K562 (cell line): Measurements from ENCODE around the gene SUMF2.

ENCODE experiments used
- ARID1B ChIP-seq: fragments of 450-650 bp; IDR thresholded peaks from 2 replicates; pipeline ENCODE4 v1.6.1; 2016; ENCODE audit warnings: antibody characterized with exemption, mild to moderate bottlenecking, inconsistent platforms
- ATF6 ChIP-seq: sonication (generic); formaldehyde crosslinking; IDR thresholded peaks from 2 replicates; pipeline ENCODE4 v1.4.0; 2020; ENCODE audit warnings: mild to moderate bottlenecking, missing genetic modification reagents
- BRD9 ChIP-seq: fragments of 450-650 bp; IDR thresholded peaks from 2 replicates; pipeline ENCODE4 v1.6.1; 2018; ENCODE audit warnings: low read depth; ENCODE audit not compliant: partially characterized antibody
- CTCF ChIP-seq, 3 experiments: IDR thresholded peaks in 2 of 3; conservative IDR thresholded peaks in 1 of 3; 2 replicates each; pipeline ENCODE4 v1.5.1; 2011 to 2012; ENCODE audit warnings: low read length in 3 of 3, mild to moderate bottlenecking in 3 of 3, control low read depth in 2 of 3, improper control_type of control experiment in 1 of 3, inconsistent platforms in 1 of 3, low read depth in 1 of 3, mixed read lengths in 1 of 3, moderate library complexity in 1 of 3; ENCODE audit not compliant: insufficient read depth in 2 of 3
- HINFP ChIP-seq: fragments of 450-650 bp; conservative IDR thresholded peaks from 2 replicates; pipeline ENCODE4 v1.6.1; 2016; ENCODE audit warnings: missing genetic modification characterization, low read depth, mild to moderate bottlenecking, control low read depth, missing compliant biosample characterization
- KDM5B ChIP-seq: fragments of 200-600 bp; sonication (generic); IDR thresholded peaks from 2 replicates; pipeline ENCODE4 v1.6.1; 2012; ENCODE audit warnings: low read depth, mild to moderate bottlenecking, moderate library complexity, low read length, control low read depth, inconsistent platforms; ENCODE audit not compliant: insufficient replicate concordance
- POLR2AphosphoS2 ChIP-seq: IDR thresholded peaks from 2 replicates; pipeline ENCODE4 v1.6.1; 2012; ENCODE audit warnings: low read length, improper control_type of control experiment
- POLR2G ChIP-seq: fragments of 200-400 bp; formaldehyde crosslinking; IDR thresholded peaks from 2 replicates; pipeline ENCODE4 v1.6.1; 2017; ENCODE audit warnings: low read depth, mild to moderate bottlenecking, antibody characterized with exemption, low read length, moderate library complexity
- RAD21 ChIP-seq, 2 experiments: fragments of 250-450 bp in 1 of 2; fragments of 450-650 bp in 1 of 2; sonication (Bioruptor Pico) in 1 of 2; formaldehyde crosslinking in 1 of 2; IDR thresholded peaks in 1 of 2; conservative IDR thresholded peaks in 1 of 2; 2 replicates each; pipeline versions ENCODE4 v1.4.0 to v1.8.0; 2020 to 2022; ENCODE audit warnings: mild to moderate bottlenecking in 2 of 2, moderate library complexity in 1 of 2
- SPI1 ChIP-seq: IDR thresholded peaks from 2 replicates; pipeline ENCODE4 v1.6.1; 2011; ENCODE audit warnings: low read depth, low read length, control low read depth, borderline replicate concordance
- STAG1 ChIP-seq: sonication (generic); formaldehyde crosslinking; IDR thresholded peaks from 2 replicates; pipeline ENCODE4 v1.5.0; 2020; ENCODE audit warnings: missing genetic modification reagents, borderline replicate concordance
- ZKSCAN1 ChIP-seq: fragments of 150-350 bp; IDR thresholded peaks from 2 replicates; pipeline ENCODE4 v1.6.1; 2016; ENCODE audit warnings: low read depth, low read length
- ZNF274 ChIP-seq: IDR thresholded peaks from 2 replicates; pipeline ENCODE4 v1.6.1; 2011; ENCODE audit warnings: low read depth, mild to moderate bottlenecking, low read length, moderate library complexity, borderline replicate concordance

- TF ChIP-seq POLR2G (no peak), CTCF (IDR thresholded peaks at IDR 0.05 in 2 of 3, conservative IDR thresholded peaks at IDR 0.05 in 1 of 3; ENCODE audit: insufficient read depth in 2 of 3, low read depth in 1 of 3, low read length in 3 of 3) (no peak), ATF6 (CRISPR knock-in tag) (no peak), ZKSCAN1 (no peak), SPI1 (no peak), ARID1B (no peak), RAD21 (CRISPR knock-in tag; conservative IDR thresholded peaks at IDR 0.05 in 1 of 2, IDR thresholded peaks at IDR 0.05 in 1 of 2) (no peak), BRD9 (no peak), KDM5B (no peak), STAG1 (no peak), HINFP (tag) (no peak), POLR2AphosphoS2 (no peak), ZNF274 (no peak)
These were observed 23.4 kb upstream of the SUMF2 start for GRCh38 chr7:56040730-56041129.
